ENCODE measurements around the gene KIAA0753.

Gene KIAA0753

GRCh38 chr17:6636105-6636504, 4.4 kb downstream of the KIAA0753 start:
- H3K36me3 ChIP-seq (ENCODE audit: control insufficient read depth, low read length), result peaks cover 38% of the 10 kb centered on the region
- H3K4me2 ChIP-seq (ENCODE audit: low read length), result no peak overlapping the region
- no peak for TF ChIP-seq CTCF (IDR thresholded peaks at IDR 0.05; ENCODE audit: low read depth, low read length, poor library complexity, severe bottlenecking)
- H3K27me3 ChIP-seq (ENCODE audit: control insufficient read depth, low read length), result no peaks in the 10 kb centered on the region
- no peak overlapping the region for H3K4me3 ChIP-seq (ENCODE audit: low read length)
- no peaks in the 10 kb centered on the region for H3K9me3 ChIP-seq (ENCODE audit: control insufficient read depth, insufficient read depth, low read length)
- H4K20me1 ChIP-seq (ENCODE audit: control insufficient read depth, insufficient read depth, low read depth, low read length), result 0 out of 2 replicates have a peak, but pooled peaks cover 3% of the 10 kb centered on the region
- H3K4me1 ChIP-seq (ENCODE audit: control insufficient read depth, low read length), result peaks cover 9% of the 10 kb centered on the region
- no peaks in the 10 kb centered on the region for H3K9me2 ChIP-seq (replicated peaks; ENCODE audit: control insufficient read depth, low read length)
- H3K79me2 ChIP-seq (ENCODE audit: control insufficient read depth, low read length), result peaks cover 32% of the 10 kb centered on the region
- H3K27ac ChIP-seq (ENCODE audit: low read depth, low read length), result no peak overlapping the region
- no peaks in the 10 kb centered on the region for H3F3A ChIP-seq (ENCODE audit: control insufficient read depth, insufficient read depth)

DNA sequence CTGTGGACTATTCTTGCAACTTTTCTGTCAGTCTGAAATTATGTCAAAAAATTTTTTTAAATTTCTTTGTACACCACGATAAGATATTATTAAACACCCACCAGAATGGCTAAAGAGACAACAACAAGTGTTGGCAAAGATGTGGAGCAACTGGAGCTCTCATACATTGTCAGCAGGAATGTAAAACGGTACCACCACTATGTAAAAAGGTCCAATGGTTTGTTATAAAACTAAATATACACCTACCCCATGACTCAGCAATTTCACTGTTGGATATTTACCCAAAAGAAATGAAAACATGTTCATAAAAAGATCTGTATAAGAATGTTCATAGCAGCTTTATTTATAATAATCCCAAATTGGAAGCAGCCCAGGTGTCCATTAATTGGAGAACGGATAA, 7.2 kb downstream of the KIAA0753 start:
- H3F3A ChIP-seq (ENCODE audit: control insufficient read depth, insufficient read depth), result no peaks in the 10 kb centered on the region
- no peaks in the 10 kb centered on the region for H3K27me3 ChIP-seq (ENCODE audit: control insufficient read depth, low read length)
- H3K36me3 ChIP-seq (ENCODE audit: control insufficient read depth, low read length), result peaks cover 57% of the 10 kb centered on the region
- H3K4me2 ChIP-seq (ENCODE audit: low read length), result no peak overlapping the region
- H4K20me1 ChIP-seq (ENCODE audit: control insufficient read depth, insufficient read depth, low read depth, low read length), result no peaks in the 10 kb centered on the region
- no peaks in the 10 kb centered on the region for H3K9me2 ChIP-seq (replicated peaks; ENCODE audit: control insufficient read depth, low read length)
- no peak overlapping the region for H3K27ac ChIP-seq (ENCODE audit: low read depth, low read length)
- H3K4me3 ChIP-seq (ENCODE audit: low read length), result no peak overlapping the region
- H3K9me3 ChIP-seq (ENCODE audit: control insufficient read depth, insufficient read depth, low read length), result no peaks in the 10 kb centered on the region
- H3K4me1 ChIP-seq (ENCODE audit: control insufficient read depth, low read length), result no peaks in the 10 kb centered on the region
- H3K79me2 ChIP-seq (ENCODE audit: control insufficient read depth, low read length), result peaks cover 7% of the 10 kb centered on the region
- TF ChIP-seq CTCF (IDR thresholded peaks at IDR 0.05; ENCODE audit: low read depth, low read length, poor library complexity, severe bottlenecking), result no peak
- no peak for TF ChIP-seq EZH2phosphoT487 (IDR thresholded peaks at IDR 0.05; ENCODE audit: borderline replicate concordance, low read length)

GRCh38 chr17:6632530-6632929, 8.0 kb downstream of the KIAA0753 start:
- Histone ChIP-seq H3F3A (ENCODE audit: control insufficient read depth, insufficient read depth) (no peaks in the 10 kb centered on the region), H3K79me2 (ENCODE audit: control insufficient read depth, low read length) (peaks cover 5% of the 10 kb centered on the region), H3K36me3 (ENCODE audit: control insufficient read depth, low read length) (peaks cover 64% of the 10 kb centered on the region), H4K20me1 (ENCODE audit: control insufficient read depth, insufficient read depth, low read depth, low read length) (no peaks in the 10 kb centered on the region), H3K9me2 (replicated peaks; ENCODE audit: control insufficient read depth, low read length) (no peaks in the 10 kb centered on the region), H3K27ac (ENCODE audit: low read depth, low read length) (no peak overlapping the region), H3K4me2 (ENCODE audit: low read length) (no peak overlapping the region), H3K9me3 (ENCODE audit: control insufficient read depth, insufficient read depth, low read length) (no peaks in the 10 kb centered on the region), H3K4me1 (ENCODE audit: control insufficient read depth, low read length) (no peaks in the 10 kb centered on the region), H3K27me3 (ENCODE audit: control insufficient read depth, low read length) (no peaks in the 10 kb centered on the region), H3K4me3 (ENCODE audit: low read length) (no peak overlapping the region)
- no peak for TF ChIP-seq CTCF (IDR thresholded peaks at IDR 0.05; ENCODE audit: low read depth, low read length, poor library complexity, severe bottlenecking)
- no peak for TF ChIP-seq EZH2phosphoT487 (IDR thresholded peaks at IDR 0.05; ENCODE audit: borderline replicate concordance, low read length)

DNA sequence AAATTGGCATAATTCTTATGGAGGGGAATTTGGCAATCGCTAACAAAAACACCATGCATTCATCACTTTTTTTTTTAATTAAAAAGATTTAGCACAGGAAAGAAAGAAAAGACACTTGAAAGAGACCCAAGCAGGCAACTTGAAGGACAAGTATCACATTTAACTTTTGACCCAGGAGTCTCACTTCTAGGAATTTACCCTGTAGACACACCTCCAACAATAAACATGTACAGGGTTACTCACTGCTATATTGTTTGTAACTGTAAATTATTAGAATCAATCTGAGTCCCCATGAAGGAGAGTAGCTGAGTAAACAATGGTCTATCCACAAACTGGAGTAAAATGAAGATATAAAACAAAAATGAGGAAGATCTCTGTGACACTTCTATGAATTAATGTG, 10.1 kb downstream of the KIAA0753 start:
- H3K4me1 ChIP-seq (ENCODE audit: control insufficient read depth, low read length), result no peaks in the 10 kb centered on the region
- H3K27me3 ChIP-seq (ENCODE audit: control insufficient read depth, low read length), result no peaks in the 10 kb centered on the region
- no peaks in the 10 kb centered on the region for H3F3A ChIP-seq (ENCODE audit: control insufficient read depth, insufficient read depth)
- H3K4me2 ChIP-seq (ENCODE audit: low read length), result no peak overlapping the region
- peaks cover 5% of the 10 kb centered on the region for H3K79me2 ChIP-seq (ENCODE audit: control insufficient read depth, low read length)
- H4K20me1 ChIP-seq (ENCODE audit: control insufficient read depth, insufficient read depth, low read depth, low read length), result no peaks in the 10 kb centered on the region
- H3K9me3 ChIP-seq (ENCODE audit: control insufficient read depth, insufficient read depth, low read length), result no peaks in the 10 kb centered on the region
- H3K36me3 ChIP-seq (ENCODE audit: control insufficient read depth, low read length), result peaks cover 76% of the 10 kb centered on the region
- no peak for TF ChIP-seq CTCF (IDR thresholded peaks at IDR 0.05; ENCODE audit: low read depth, low read length, poor library complexity, severe bottlenecking)
- no peak for TF ChIP-seq EZH2phosphoT487 (IDR thresholded peaks at IDR 0.05; ENCODE audit: borderline replicate concordance, low read length)
- no peak overlapping the region for H3K27ac ChIP-seq (ENCODE audit: low read depth, low read length)
- H3K4me3 ChIP-seq (ENCODE audit: low read length), result no peak overlapping the region
- H3K9me2 ChIP-seq (replicated peaks; ENCODE audit: control insufficient read depth, low read length), result no peaks in the 10 kb centered on the region
